Endothelial cell of umbilical vein (primary cell): ENCODE results near the gene SLC34A1. TPM values are rescaled to one million over a fixed set of nuclear protein-coding genes. Genes with fewer than 3 reads are reported as not detected.

ENCODE experiments used
- BruUV-seq: library from RNA; stranded (reverse); fragments of 400-500 nt; replicated peaks from 2 replicates; lab custom pipeline; 2021; lab: Mats Ljungman, UMichigan
- CTCF ChIA-PET: fragments of 300-600, 350-600 bp; sonication (Branson Sonifier 250); formaldehyde crosslinking; loops from one replicate; lab custom pipeline; 2021; ENCODE audit warnings: antibody characterized with exemption, inconsistent platforms; lab: Charles Lee
- POLR2A ChIA-PET: fragments of 300-600, 350-600 bp; sonication (Branson Sonifier 250); formaldehyde crosslinking; loops from one replicate; lab custom pipeline; 2021; ENCODE audit warnings: antibody characterized with exemption, inconsistent platforms; lab: Charles Lee
- DNase-seq: peaks from one replicate; pipeline ENCODE4 v3.0.0-alpha.2; 2011; ENCODE audit warnings: low read depth, low spot score
- FAIRE-seq: peaks from 2 replicates; lab custom pipeline; 2011; peaks lifted over from hg19 to GRCh38; lab: Jason Lieb, UNC
- H2AFZ ChIP-seq: 2 replicates; pipeline ENCODE4 v1.6.0; 2012; ENCODE audit warnings: low read depth, low read length, control low read depth, inconsistent platforms
- H3K27ac ChIP-seq: 2 replicates; pipeline ENCODE4 v1.5.1; 2011; ENCODE audit warnings: low read depth, mild to moderate bottlenecking, control low read depth, low read length, moderate library complexity; ENCODE audit not compliant: insufficient read depth
- H3K27me3 ChIP-seq, 2 experiments: 2 replicates each; pipeline versions ENCODE4 v1.6.0 to v1.6.1; 2011; ENCODE audit warnings: low read length in 2 of 2, mixed read lengths in 1 of 2; ENCODE audit not compliant: control insufficient read depth in 2 of 2, insufficient read depth in 2 of 2
- H3K36me3 ChIP-seq, 2 experiments: 2 replicates in 1 of 2; 3 replicates in 1 of 2; pipeline ENCODE4 v1.5.1; 2011; ENCODE audit warnings: low read length in 2 of 2, mild to moderate bottlenecking in 1 of 2, moderate library complexity in 1 of 2; ENCODE audit not compliant: control insufficient read depth in 2 of 2, insufficient read depth in 2 of 2; ENCODE audit errors: extremely low read depth in 1 of 2
- H3K4me1 ChIP-seq: 3 replicates; pipeline ENCODE4 v1.5.1; 2011; ENCODE audit warnings: mild to moderate bottlenecking, low read length; ENCODE audit not compliant: control insufficient read depth, insufficient read depth; ENCODE audit errors: extremely low read depth
- H3K4me2 ChIP-seq: 2 replicates; pipeline ENCODE4 v1.6.1; 2011; ENCODE audit warnings: low read length, control low read depth, mixed read lengths; ENCODE audit not compliant: insufficient read depth
- H3K4me3 ChIP-seq, 3 experiments: fragments of 200-600 bp in 1 of 3; sonication (generic), shearing (Covaris generic) in 1 of 3; replicated peaks in 1 of 3; 2 replicates each; pipeline ENCODE4 v1.5.1; 2011 to 2016; ENCODE audit warnings: control low read depth in 3 of 3, low read length in 3 of 3, mild to moderate bottlenecking in 2 of 3, inconsistent platforms in 1 of 3, low read depth in 1 of 3, moderate library complexity in 1 of 3; ENCODE audit not compliant: insufficient read depth in 1 of 3
- H3K79me2 ChIP-seq: 2 replicates; pipeline ENCODE4 v1.6.0; 2012; ENCODE audit warnings: low read length, inconsistent platforms; ENCODE audit not compliant: control insufficient read depth, insufficient read depth
- H3K9ac ChIP-seq: replicated peaks from 2 replicates; pipeline ENCODE3; 2011; ENCODE audit warnings: low read length, control low read depth; ENCODE audit not compliant: insufficient read depth; ENCODE audit errors: extremely low read depth
- H3K9me1 ChIP-seq: replicated peaks from 3 replicates; pipeline ENCODE4 v1.6.0; 2011; ENCODE audit warnings: mild to moderate bottlenecking, low read length; ENCODE audit not compliant: control insufficient read depth, insufficient read depth; ENCODE audit errors: extremely low read depth
- H3K9me3 ChIP-seq: replicated peaks from 2 replicates; pipeline ENCODE4 v1.5.1; 2012; ENCODE audit warnings: low read length, inconsistent platforms; ENCODE audit not compliant: control insufficient read depth, insufficient read depth
- H4K20me1 ChIP-seq: replicated peaks from 2 replicates; pipeline ENCODE3; 2011; ENCODE audit warnings: mild to moderate bottlenecking, low read length; ENCODE audit not compliant: control insufficient read depth, insufficient read depth; ENCODE audit errors: extremely low read depth
- FOS ChIP-seq: IDR thresholded peaks from 2 replicates; pipeline ENCODE4 v1.6.1; 2011; ENCODE audit warnings: mild to moderate bottlenecking, low read length, moderate library complexity, borderline replicate concordance; ENCODE audit not compliant: insufficient read depth
- JUN ChIP-seq: IDR thresholded peaks from 2 replicates; pipeline ENCODE4 v1.6.1; 2011; ENCODE audit warnings: borderline replicate concordance, low read depth; ENCODE audit not compliant: insufficient read length, insufficient read depth
- MAX ChIP-seq: IDR thresholded peaks from 2 replicates; pipeline ENCODE4 v1.6.1; 2011; ENCODE audit not compliant: insufficient read depth, insufficient read length
- MYC ChIP-seq: IDR thresholded peaks from one replicate; pipeline ENCODE4 v1.6.1; 2011; ENCODE audit warnings: mild to moderate bottlenecking, low read depth, low read length
- POLR2A ChIP-seq: IDR thresholded peaks from 2 replicates; pipeline ENCODE4 v1.6.1; 2012; ENCODE audit warnings: low read depth, mild to moderate bottlenecking, control low read depth, low read length
- POLR2AphosphoS5 ChIP-seq: IDR thresholded peaks from 2 replicates; pipeline ENCODE4 v1.6.1; 2012; ENCODE audit warnings: low read depth, mild to moderate bottlenecking, control low read depth, low read length, moderate library complexity; ENCODE audit not compliant: insufficient read depth
- dilution Hi-C: fragments of 300-500 bp; cut with MboI; formaldehyde crosslinking; loops from one replicate; pipeline ENCODE4 v1.15.0; 2019; ENCODE audit warnings: low sequenced_read_pairs; ENCODE audit not compliant: extremely low pct_ligation_motif_present
- intact Hi-C: fragments of 100-400 bp; cut with micrococcal nuclease; formaldehyde crosslinking; loops from one replicate; pipeline ENCODE4 v1.10.0; 2022
- polyA plus RNA-seq, 4 experiments: library from polyadenylated mRNA; depleted of rRNA in 3 of 4; stranded (reverse) in 3 of 4; unstranded in 1 of 4; fragments of >200 nt; gene quantifications; 2 replicates each; pipeline versions ENCODE4 v1.2.1 to v1.2.3, GENCODE V29; 2011 to 2012; ENCODE audit warnings: missing spikeins in 1 of 4
- total RNA-seq: library from RNA; stranded (reverse); gene quantifications from 2 replicates; pipeline ENCODE4 v1.2.3, GENCODE V29; 2021

Gene SLC34A1
- total and polyA plus RNA-seq, 2 donors (not counting 3 experiments of a cell fraction or from before 2014, with no cell fraction given): not detected

- H3K4me3 ChIP-seq: no peak overlapping the region
- H3K9ac ChIP-seq: no peak overlapping the region
- intact Hi-C loops: no loop called here
- H3K36me3 ChIP-seq: peaks cover 11 to 31% of the 10 kb centered on the region in 2 experiments
- no peaks in the 10 kb centered on the region for H3K27me3 ChIP-seq
- dilution Hi-C loops: no loop called here
- H3K4me1 ChIP-seq: peaks cover 4% of the 10 kb centered on the region
- no peaks in the 10 kb centered on the region for H3K9me3 ChIP-seq
- FAIRE-seq: no peak
- H4K20me1 ChIP-seq: no peaks in the 10 kb centered on the region
- H3K9me1 ChIP-seq: no peaks in the 10 kb centered on the region
- POLR2A ChIA-PET: no interaction called here
- no peak overlapping the region for H3K27ac ChIP-seq
- BruUV-seq: no TSS peak
- TF ChIP-seq MAX (no peak), FOS (no peak)
- no peak overlapping the region for H3K4me2 ChIP-seq
- no peak for DNase-seq
- CTCF ChIA-PET: interaction anchor here (0.7 to 1.4 kb wide), 3 partner anchors 28 to 29 kb away, joined by 3 to 5 read pairs (median 3); no protein-coding TSS in a partner anchor
- H3K79me2 ChIP-seq: peaks cover 23% of the 10 kb centered on the region
- no peak overlapping the region for H2AFZ ChIP-seq
Measured at GRCh38 chr5:177432143-177432838, 48.1 kb downstream of the SLC34A1 start.

GRCh38 chr5:177432839-177433657 lies 48.8 kb downstream of the SLC34A1 start:
- Histone ChIP-seq H3K79me2 (peaks cover 15% of the 10 kb centered on the region), H3K36me3 (peaks cover 11 to 31% of the 10 kb centered on the region in 2 experiments), H3K9ac (no peak overlapping the region), H3K9me3 (no peaks in the 10 kb centered on the region), H3K4me2 (no peak overlapping the region), H3K9me1 (no peaks in the 10 kb centered on the region), H3K4me1 (no peaks in the 10 kb centered on the region), H3K4me3 (no peak overlapping the region), H3K27ac (no peak overlapping the region), H2AFZ (no peak overlapping the region), H4K20me1 (no peaks in the 10 kb centered on the region), H3K27me3 (no peaks in the 10 kb centered on the region)
- FAIRE-seq (no peak), DNase-seq (no peak)
- no peak for TF ChIP-seq FOS
- no peak for TF ChIP-seq MYC
- no peak for TF ChIP-seq MAX
- TF ChIP-seq POLR2AphosphoS5: no peak
- no peak for TF ChIP-seq POLR2A
- TF ChIP-seq JUN: no peak
- intact Hi-C loops (no loop called here), dilution Hi-C loops (no loop called here)
- CTCF ChIA-PET: interaction anchor here (1.0 to 2.0 kb wide), 3 partner anchors 22 to 42 kb away, joined by 4 to 5 read pairs (median 5); no protein-coding TSS in a partner anchor
- POLR2A ChIA-PET: no interaction called here
- BruUV-seq: no TSS peak
